HL-60/S4 treated with phorbol 12-myristate 13-acetate at 8.2 ng/mL for 4 days and 3 days (cell line): ENCODE results near the gene CTXN1.
"Not testable (repeated sequence)": the region's sequence is repeated elsewhere in the genome, so short reads cannot be mapped to it uniquely, and the experiment has no call there.

Source experiments
- in situ Hi-C: fragments of 300-500 bp; cut with MboI; formaldehyde crosslinking; loops from 2 replicates; pipeline ENCODE4 v1.15.0; 2022; ENCODE audit warnings: low sequenced_read_pairs

Gene CTXN1

DNA sequence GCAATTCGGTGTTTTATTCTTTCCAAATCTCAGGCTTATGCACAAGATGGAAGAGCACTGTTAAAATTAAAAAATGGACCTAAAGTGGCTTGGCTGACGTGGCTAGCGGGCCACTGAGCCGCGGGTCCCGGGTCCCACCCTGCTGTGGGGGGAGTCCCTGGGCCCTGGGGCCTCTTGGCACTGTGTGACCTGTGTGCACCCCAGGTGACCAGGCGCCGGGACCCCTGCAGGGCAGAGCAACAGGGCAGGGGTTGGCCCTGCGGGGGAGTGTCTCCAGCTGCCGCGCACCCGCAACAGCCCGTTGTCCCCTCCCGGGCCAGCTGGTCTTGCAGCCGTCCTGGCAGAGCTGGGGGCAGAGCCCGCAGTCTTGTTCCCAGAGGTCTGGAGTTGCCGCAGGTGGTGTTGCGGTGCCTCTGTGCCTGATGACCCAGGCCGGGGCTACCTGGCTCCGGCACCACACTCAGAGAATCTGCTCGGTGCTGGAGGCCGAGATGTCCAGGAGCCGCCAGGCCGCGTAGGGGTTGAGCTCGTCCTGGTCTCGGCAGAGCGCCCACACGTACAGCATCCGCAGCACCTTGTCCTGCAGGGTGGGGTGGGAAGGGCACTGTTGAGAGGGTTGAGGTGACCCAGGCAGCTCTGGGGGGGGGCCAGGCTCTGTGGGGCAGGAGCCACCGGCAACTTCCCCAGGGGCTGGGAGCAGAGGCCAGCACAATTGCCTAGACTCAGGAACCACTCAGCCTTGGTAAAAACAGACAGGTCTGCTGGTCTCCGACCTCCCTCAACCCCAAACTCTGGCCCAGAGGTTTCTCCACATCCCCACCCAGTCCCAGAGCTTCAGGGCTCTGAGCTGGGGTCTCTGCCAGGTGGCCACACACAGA is 1.0 kb upstream of the CTXN1 start:
- in situ Hi-C loops = no loop called here

GRCh38 chr19:7925171-7925851 is 624 bp downstream of the CTXN1 start:
- in situ Hi-C loops = no loop called here

DNA sequence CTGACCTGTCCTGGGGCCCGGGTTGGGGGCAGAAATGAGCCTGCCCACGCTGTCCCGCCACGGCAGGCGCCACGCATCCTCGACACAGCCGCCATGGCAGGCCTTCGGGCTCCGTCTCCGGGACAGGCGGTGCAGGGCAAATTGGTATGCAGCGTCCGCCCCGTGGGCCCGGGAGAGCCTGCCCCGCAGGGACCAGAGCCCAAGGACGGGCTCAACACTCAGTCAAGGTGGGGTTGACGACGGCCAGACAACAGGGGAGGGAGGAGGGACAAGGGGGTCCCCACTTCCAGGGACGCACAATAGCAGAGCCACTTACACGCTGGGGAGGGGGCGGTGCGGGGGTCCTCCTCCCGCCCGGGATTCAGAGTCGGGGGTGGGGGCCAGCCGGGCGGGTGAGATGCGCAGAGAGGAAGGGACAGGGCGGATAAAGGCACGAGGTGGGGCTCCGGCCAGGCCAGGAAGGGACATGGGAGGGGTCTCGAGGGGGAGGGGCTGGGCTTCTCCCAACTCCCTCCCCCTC is 1.2 kb downstream of the CTXN1 start:
- in situ Hi-C loops = no loop called here

DNA sequence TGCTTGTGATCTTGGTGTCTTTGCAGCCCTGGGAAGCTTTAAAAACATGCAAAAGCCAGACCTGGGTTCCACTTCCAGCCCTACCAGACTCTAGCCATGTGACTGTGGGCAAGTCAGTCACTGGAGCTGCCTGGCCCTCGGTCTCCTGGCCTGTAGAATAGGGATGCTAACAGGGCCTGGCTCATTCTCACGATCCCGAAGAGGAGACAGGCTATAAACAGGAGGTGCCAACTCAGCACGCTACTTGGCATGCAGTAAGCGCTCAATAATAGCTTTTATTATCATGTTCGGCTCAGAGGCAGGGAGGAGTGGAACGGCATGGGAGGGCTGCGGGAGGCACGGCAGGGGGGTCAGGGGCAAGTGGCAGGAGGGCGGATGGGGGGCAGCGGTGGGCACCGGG is 1.7 kb downstream of the CTXN1 start:
- in situ Hi-C loops = no loop called here

- in situ Hi-C loops = no loop called here
Measured at GRCh38 chr19:7923295-7924191, 2.4 kb downstream of the CTXN1 start.

DNA sequence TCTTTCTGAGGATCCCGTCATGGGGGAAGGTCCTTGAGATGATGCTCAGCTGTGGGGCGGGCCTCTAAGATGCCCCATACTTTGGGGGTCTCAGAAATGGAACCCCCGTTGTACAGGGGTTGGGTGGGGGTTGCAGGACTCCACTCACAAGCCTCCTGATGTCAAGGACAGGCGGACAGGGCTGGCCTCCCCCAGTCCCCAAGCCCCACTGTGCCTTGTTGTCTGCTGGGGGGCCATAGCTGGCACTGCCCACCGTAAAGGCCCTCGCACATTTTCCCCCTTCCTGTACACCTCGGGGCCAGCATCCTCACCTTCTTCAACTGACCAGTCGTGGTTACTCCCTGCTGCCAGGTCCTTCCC is 3.1 kb downstream of the CTXN1 start:
- in situ Hi-C loops = no loop called here

DNA sequence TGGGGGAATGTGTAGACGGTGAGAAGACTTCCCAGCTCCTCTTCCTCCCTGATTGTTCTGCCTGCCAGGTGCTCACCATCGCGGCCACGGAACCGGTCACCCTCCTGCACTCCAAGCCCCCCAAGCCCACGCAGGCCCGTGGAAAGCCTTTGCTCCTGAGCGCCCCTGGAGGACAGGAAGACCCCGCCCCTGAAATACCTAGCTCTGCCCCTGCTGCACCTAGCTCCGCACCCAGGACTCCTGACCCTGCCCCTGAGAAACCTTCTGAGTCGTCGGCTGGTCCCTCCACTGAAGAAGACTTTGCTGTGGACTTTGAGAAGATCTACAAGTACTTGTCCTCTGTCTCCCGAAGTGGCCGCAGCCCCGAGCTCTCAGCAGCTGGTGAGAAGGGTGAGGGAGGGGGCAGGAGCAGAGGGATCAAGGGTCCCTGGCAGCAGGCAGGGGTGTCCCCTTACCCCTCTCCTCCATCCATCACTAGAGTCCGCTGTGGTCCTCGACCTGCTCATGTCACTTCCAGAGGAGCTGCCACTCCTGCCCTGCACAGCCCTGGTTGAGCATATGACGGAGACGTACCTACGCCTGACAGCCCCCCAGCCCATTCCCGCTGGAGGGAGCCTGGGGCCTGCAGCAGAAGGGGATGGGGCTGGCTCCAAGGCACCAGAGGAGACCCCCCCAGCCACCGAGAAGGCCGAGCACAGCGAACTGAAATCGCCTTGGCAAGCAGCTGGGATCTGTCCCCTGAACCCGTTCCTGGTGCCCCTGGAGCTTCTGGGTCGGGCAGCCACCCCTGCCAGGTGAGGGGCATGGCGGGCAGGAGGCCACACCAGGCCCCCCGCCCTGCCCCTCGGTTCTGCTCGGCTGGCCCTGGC is 3.7 kb downstream of the CTXN1 start:
- in situ Hi-C loops = no loop called here

GRCh38 chr19:7921302-7921966 is 4.5 kb downstream of the CTXN1 start:
- in situ Hi-C loops = no loop called here

- in situ Hi-C loops = no loop called here
Measured at GRCh38 chr19:7920519-7921301, 5.2 kb downstream of the CTXN1 start.

GRCh38 chr19:7919610-7920518 is 6.1 kb downstream of the CTXN1 start, which contains the start of gene SNAPC2:
TSS of gene SNAPC2 (plus strand) at chr19:7920338. CDS start at chr19:7920367, 29 bp downstream.
- in situ Hi-C loops = no loop called here

- in situ Hi-C loops = no loop called here
Measured at GRCh38 chr19:7918615-7919421, 7.1 kb downstream of the CTXN1 start.

DNA sequence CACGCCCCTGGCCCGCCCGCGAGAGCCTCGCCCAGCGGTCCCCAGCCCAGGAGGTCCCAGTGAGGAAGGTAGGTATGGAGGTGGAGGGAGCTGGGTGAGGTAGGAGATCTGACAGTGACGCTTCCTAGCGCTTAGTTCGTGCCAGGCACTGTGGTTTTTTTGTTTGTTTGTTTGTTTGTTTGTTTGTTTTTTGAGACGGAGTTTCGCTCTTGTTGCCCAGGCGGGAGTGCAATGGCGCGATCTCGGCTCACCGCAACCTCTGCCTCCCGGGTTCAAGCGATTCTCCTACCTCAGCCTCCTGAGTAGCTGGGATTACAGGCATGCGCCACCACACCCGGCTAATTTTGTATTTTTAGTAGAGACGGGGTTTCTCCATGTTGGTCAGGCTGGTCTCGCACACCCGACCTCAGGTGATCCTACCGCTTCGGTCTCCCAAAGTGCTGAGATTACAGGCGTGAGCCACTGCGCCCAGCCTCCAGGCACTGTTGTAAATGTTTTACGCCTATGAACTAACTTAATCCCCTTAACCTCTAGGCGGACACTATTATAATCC is 7.8 kb downstream of the CTXN1 start:
- in situ Hi-C loops = not testable (repeated sequence)

DNA sequence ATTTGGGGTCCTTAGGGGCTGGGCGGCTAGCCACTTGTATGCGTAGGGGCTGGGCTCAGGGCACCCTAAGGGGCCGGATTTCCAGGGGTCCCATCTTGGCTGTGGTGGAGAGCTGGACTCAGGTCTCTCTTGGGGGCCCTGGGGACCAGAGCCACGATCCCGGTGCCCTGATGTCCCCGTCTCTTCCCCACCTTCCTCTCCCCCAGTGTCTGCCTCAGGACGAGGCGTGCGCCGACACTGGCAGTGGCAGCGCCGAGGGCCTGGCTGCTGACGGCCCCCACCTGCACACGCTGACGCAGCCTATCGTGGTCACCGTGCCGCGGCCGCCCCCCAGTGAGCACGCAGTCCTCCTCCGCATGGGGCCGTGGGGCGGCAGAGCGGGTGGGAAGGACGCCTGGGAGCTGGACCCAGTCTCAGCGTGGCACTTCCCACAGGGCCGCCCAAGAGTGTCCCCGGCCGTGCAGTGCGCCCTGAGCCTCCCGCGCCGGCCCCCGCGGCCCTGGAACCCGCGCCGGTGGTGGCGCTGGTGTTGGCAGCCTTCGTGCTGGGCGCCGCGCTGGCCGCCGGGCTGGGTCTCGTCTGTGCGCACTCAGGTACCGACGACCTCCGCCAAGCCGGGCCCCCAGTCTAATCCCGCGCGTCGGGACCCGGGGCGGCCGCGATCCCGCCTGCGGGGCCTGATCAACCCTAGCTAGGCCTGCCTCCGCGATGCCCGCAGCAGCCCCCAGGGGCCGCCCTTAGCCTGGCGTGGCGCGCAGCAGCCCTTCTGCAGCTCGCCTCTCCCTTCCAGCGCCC is 8.5 kb downstream of the CTXN1 start:
- in situ Hi-C loops = no loop called here

GRCh38 chr19:7916955-7917266 is 9.0 kb downstream of the CTXN1 start:
- in situ Hi-C loops = no loop called here

- in situ Hi-C loops = no loop called here
Measured at GRCh38 chr19:7916103-7916954, 9.6 kb downstream of the CTXN1 start.
